Measurements from ENCODE around the gene PCDHB5.
"Not testable (repeated sequence)": the region's sequence is repeated elsewhere in the genome, so short reads cannot be mapped to it uniquely, and the experiment has no call there.

PCDHB5 gene

DNA sequence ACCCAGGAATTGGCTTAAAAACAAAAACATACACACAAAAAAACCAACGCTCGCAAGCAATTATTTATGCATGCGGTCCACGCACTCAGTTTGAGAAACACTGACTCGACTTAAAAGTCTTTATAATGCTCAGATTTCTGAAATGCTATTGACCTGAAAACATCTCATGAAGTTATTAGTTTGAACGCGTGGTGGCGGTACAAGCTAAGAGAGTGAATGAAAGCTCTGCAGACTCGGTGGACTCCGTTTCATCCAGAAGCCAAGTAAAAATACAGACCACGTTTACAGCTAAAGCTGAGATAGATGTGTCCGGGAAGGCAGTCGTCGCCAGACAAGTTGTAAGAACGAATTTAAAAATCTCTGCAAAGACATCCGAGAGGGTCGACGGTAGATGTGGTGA is 14.8 kb downstream of the PCDHB5 start, which contains the start of gene PCDHB6:
PCDHB6 (plus strand) TSS at position 246 of the 400 bp plus-strand sequence. CDS start 201 bp downstream, outside the sequence.
- no peak for DNase-seq (ENCODE audit: low read depth)
- peak; percentile 32 for TF ChIP-seq CTCF (IDR thresholded peaks at IDR 0.05; ENCODE audit: control insufficient read depth, extremely low read depth, insufficient read depth)
- no peak within 1 kb of the TSS for H3K4me3 ChIP-seq (ENCODE audit: low read depth, low read length)

GRCh38 chr5:141150224-141150992 is 15.4 kb downstream of the PCDHB5 start:
- no peak for DNase-seq (ENCODE audit: low read depth)
- TF ChIP-seq CTCF (IDR thresholded peaks at IDR 0.05; ENCODE audit: control insufficient read depth, extremely low read depth, insufficient read depth), result no peak
- no peak overlapping the region for H3K4me3 ChIP-seq (ENCODE audit: low read depth, low read length)

DNA sequence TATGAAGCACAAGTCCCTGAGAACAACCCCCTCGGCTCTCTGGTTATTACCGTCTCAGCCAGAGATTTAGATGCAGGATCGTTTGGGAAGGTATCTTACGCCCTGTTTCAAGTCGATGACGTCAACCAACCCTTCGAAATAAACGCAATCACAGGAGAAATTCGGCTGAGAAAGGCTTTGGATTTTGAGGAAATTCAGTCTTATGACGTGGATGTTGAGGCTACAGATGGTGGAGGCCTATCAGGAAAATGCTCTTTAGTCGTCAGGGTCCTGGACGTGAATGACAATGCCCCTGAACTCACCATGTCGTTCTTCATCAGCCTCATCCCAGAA is 16.0 kb downstream of the PCDHB5 start:
- H3K4me3 ChIP-seq (ENCODE audit: low read depth, low read length), result no peak overlapping the region
- no peak for TF ChIP-seq CTCF (IDR thresholded peaks at IDR 0.05; ENCODE audit: control insufficient read depth, extremely low read depth, insufficient read depth)
- no peak for DNase-seq (ENCODE audit: low read depth)

GRCh38 chr5:141151632-141152031 is 16.6 kb downstream of the PCDHB5 start:
- not testable (repeated sequence) for DNase-seq (ENCODE audit: low read depth); H3K4me3 ChIP-seq (ENCODE audit: low read depth, low read length)

DNA sequence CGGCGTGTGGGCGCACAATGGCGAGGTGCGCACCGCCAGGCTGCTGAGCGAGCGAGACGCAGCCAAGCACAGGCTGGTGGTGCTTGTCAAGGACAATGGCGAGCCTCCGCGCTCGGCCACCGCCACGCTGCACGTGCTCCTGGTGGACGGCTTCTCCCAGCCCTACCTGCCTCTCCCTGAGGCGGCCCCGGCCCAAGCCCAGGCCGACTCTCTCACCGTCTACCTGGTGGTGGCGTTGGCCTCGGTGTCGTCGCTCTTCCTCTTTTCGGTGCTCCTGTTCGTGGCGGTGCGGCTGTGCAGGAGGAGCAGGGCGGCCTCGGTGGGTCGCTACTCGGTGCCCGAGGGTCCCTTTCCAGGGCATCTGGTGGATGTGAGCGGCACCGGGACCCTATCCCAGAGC is 17.1 kb downstream of the PCDHB5 start:
- not testable (repeated sequence) for H3K4me3 ChIP-seq (ENCODE audit: low read depth, low read length); DNase-seq (ENCODE audit: low read depth)

DNA sequence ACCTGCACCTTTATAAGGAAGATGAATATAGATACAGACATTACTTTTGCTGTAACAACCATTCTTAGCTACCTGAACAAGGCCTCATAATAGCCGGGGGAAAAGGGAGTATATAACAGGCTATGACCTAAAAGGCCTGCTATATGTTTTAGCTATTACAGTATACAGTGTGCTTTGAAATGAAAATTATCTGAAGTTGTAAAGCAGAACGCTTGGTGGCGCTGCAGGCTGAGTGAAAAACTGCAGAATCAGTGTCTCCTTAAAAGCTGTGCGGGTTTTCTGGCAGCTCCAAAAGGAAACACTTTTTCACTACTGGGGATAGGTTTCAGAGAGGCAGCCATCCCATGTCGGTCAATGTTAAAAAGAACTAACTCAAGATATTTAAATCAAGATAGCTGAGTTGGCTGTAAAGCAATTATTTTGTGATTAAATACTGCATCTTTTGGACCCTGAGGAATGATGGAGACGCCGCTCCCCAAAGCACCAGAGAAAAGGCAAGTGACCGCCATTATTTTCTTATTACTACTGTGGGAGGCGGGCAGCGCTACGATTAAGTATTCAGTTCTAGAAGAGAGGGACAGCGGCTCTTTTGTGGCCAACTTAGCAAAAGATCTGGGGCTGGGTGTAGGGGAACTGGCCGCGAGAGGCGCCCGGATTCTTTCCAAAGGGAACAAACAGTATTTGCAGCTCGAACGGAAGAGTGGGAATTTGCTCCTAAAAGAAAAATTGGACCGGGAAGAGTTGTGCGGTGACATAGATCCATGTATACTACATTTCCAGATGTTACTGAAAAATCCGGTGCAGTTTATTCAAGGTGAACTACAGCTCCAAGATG is 20.8 kb downstream of the PCDHB5 start:
- no peak overlapping the region for H3K4me3 ChIP-seq (ENCODE audit: low read depth, low read length)
- TF ChIP-seq CTCF (IDR thresholded peaks at IDR 0.05; ENCODE audit: control insufficient read depth, extremely low read depth, insufficient read depth), result 0 out of 2 replicates have a peak, but pooled peaks have one; percentile 15
- no peak for DNase-seq (ENCODE audit: low read depth)

GRCh38 chr5:141157356-141157755 is 22.4 kb downstream of the PCDHB5 start:
- not testable (repeated sequence) for H3K4me3 ChIP-seq (ENCODE audit: low read depth, low read length); DNase-seq (ENCODE audit: low read depth)

DNA sequence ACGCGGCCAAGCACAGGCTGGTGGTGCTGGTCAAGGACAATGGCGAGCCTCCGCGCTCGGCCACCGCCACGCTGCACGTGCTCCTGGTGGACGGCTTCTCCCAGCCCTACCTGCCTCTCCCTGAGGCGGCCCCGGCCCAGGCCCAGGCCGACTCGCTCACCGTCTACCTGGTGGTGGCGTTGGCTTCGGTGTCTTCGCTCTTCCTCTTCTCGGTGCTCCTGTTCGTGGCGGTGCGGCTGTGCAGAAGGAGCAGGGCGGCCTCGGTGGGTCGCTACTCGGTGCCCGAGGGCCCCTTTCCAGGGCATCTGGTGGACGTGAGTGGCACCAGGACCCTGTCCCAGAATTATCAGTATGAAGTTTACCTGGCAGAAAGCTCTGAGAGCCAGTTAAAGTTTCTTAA is 22.9 kb downstream of the PCDHB5 start:
- H3K4me3 ChIP-seq (ENCODE audit: low read depth, low read length); DNase-seq (ENCODE audit: low read depth): not testable (repeated sequence)

Data from LNCaP clone FGC (cell line).